B cell (primary cell): Measurements from ENCODE around the gene LIN7A. TPM values are rescaled to one million over a fixed set of nuclear protein-coding genes. Genes with fewer than 3 reads are reported as not detected.

Experiments
- ATAC-seq: fragments of 200-7000 bp; cut with Tn5 transposase; one replicate; pipeline ENCODE4 v1.10.0; 2021; ENCODE audit warnings: low read depth, mild to moderate bottlenecking, moderate number of reproducible peaks, moderate library complexity
- CTCF ChIA-PET: fragments of 350-600 bp; sonication (Branson Sonifier 250); formaldehyde crosslinking; loops from one replicate; lab custom pipeline; 2021; ENCODE audit warnings: antibody characterized with exemption, inconsistent platforms; lab: Charles Lee
- POLR2A ChIA-PET: fragments of 350-600 bp; sonication (Branson Sonifier 250); formaldehyde crosslinking; loops from one replicate; lab custom pipeline; 2021; ENCODE audit warnings: antibody characterized with exemption; lab: Charles Lee
- DNase-seq: peaks from one replicate; pipeline ENCODE4 v3.0.0; 2013
- H2AFZ ChIP-seq: 2 replicates; pipeline ENCODE4 v1.6.1; 2012; ENCODE audit warnings: mild to moderate bottlenecking, low read depth, low read length; ENCODE audit not compliant: insufficient read depth, poor library complexity, severe bottlenecking
- H3K27ac ChIP-seq, 2 donors: 1 replicate in 1 of 2; 2 replicates in 1 of 2; pipeline ENCODE4 v1.5.1; 2012 to 2013; ENCODE audit warnings: low read length in 2 of 2, mild to moderate bottlenecking in 2 of 2, moderate library complexity in 1 of 2
- H3K27me3 ChIP-seq, 4 experiments: fragments of 200-600 bp in 1 of 4; sonication (generic) in 1 of 4; replicated peaks in 1 of 4; 1 replicate in 2 of 4; 2 replicates in 2 of 4; pipeline versions ENCODE4 v1.6.1 to v1.7.0; 2013 to 2016; ENCODE audit warnings: low read length in 3 of 4, mild to moderate bottlenecking in 2 of 4, mixed read lengths in 1 of 4, moderate library complexity in 1 of 4; ENCODE audit not compliant: insufficient read depth in 4 of 4, control insufficient read depth in 3 of 4; ENCODE audit errors: control extremely low read depth in 1 of 4
- H3K36me3 ChIP-seq, 2 experiments: replicated peaks in 1 of 2; 1 replicate in 1 of 2; 2 replicates in 1 of 2; pipeline versions ENCODE4 v1.6.1 to v1.7.1; 2013; ENCODE audit warnings: low read length in 1 of 2; ENCODE audit not compliant: insufficient read depth in 2 of 2, control insufficient read depth in 1 of 2; ENCODE audit errors: control extremely low read depth in 1 of 2, extremely low read depth in 1 of 2
- H3K4me1 ChIP-seq, 2 donors: fragments of 200-600 bp in 1 of 2; sonication (generic) in 1 of 2; 1 replicate in 1 of 2; 2 replicates in 1 of 2; pipeline versions ENCODE4 v1.5.1 to v1.6.1; 2013 to 2017; ENCODE audit warnings: low read length in 2 of 2; ENCODE audit not compliant: control insufficient read depth in 2 of 2, insufficient read depth in 2 of 2
- H3K4me2 ChIP-seq: replicated peaks from 2 replicates; pipeline ENCODE3; 2012; ENCODE audit warnings: mild to moderate bottlenecking, low read depth, low read length; ENCODE audit not compliant: poor library complexity, severe bottlenecking
- H3K4me3 ChIP-seq, 5 experiments: fragments of 200-600 bp in 1 of 5; sonication (generic) in 1 of 5; 1 replicate in 3 of 5; 2 replicates in 2 of 5; pipeline versions ENCODE4 v1.5.1 to v1.7.0; 2011 to 2016; ENCODE audit warnings: low read length in 4 of 5, mild to moderate bottlenecking in 4 of 5, low read depth in 2 of 5, control low read depth in 1 of 5, moderate library complexity in 1 of 5; ENCODE audit not compliant: insufficient read depth in 1 of 5; ENCODE audit errors: control extremely low read depth in 1 of 5, extremely low read depth in 1 of 5
- H3K79me2 ChIP-seq: fragments of 200-600 bp; sonication (generic); one replicate; pipeline ENCODE4 v1.6.0; 2016; ENCODE audit warnings: low read length; ENCODE audit not compliant: control insufficient read depth, insufficient read depth
- H3K9ac ChIP-seq: fragments of 200-600 bp; sonication (generic); 2 replicates; pipeline ENCODE4 v1.6.1; 2017; ENCODE audit warnings: mild to moderate bottlenecking, low read length, moderate library complexity
- H3K9me3 ChIP-seq, 3 donors: one replicate each; pipeline versions ENCODE4 v1.6.1 to v1.7.1; 2013; ENCODE audit warnings: low read length in 2 of 3; ENCODE audit not compliant: control insufficient read depth in 2 of 3, insufficient read depth in 1 of 3; ENCODE audit errors: control extremely low read depth in 1 of 3
- H4K20me1 ChIP-seq: 2 replicates; pipeline ENCODE4 v1.6.0; 2012; ENCODE audit warnings: mild to moderate bottlenecking, low read length; ENCODE audit not compliant: insufficient read depth, control insufficient read depth, poor library complexity, severe bottlenecking
- H3K27ac Mint-ChIP-seq: one replicate; pipeline ENCODE4 v1.8.0; 2021; ENCODE audit warnings: mixed read lengths
- H3K27me3 Mint-ChIP-seq: one replicate; pipeline ENCODE4 v1.8.0; 2021; ENCODE audit warnings: mixed read lengths
- H3K4me1 Mint-ChIP-seq: one replicate; pipeline ENCODE4 v1.8.0; 2021; ENCODE audit warnings: mixed read lengths
- H3K4me3 Mint-ChIP-seq: one replicate; pipeline ENCODE4 v1.8.0; 2021; ENCODE audit warnings: mixed read lengths
- H3K9me3 Mint-ChIP-seq: one replicate; pipeline ENCODE4 v1.8.0; 2022; ENCODE audit warnings: mixed read lengths; ENCODE audit not compliant: insufficient read depth
- EZH2 ChIP-seq: IDR thresholded peaks from 2 replicates; pipeline ENCODE4 v1.6.1; 2012; ENCODE audit warnings: borderline replicate concordance, low read depth, mild to moderate bottlenecking, moderate library complexity, low read length; ENCODE audit not compliant: insufficient read depth, poor library complexity, severe bottlenecking
- WGBS: methylation state at CpG from one replicate; pipeline ENCODE4 v1.1.5; 2013; ENCODE audit warnings: missing lambda C conversion rate; ENCODE audit not compliant: insufficient coverage; 5-methylcytosine and 5-hydroxymethylcytosine counted together
- intact Hi-C: fragments of 100-400 bp; cut with micrococcal nuclease; formaldehyde crosslinking; loops from one replicate; pipeline ENCODE4 v1.10.0; 2022
- polyA plus RNA-seq: library from polyadenylated mRNA; depleted of rRNA; stranded (reverse); fragments of >200 nt; gene quantifications from 2 replicates; pipeline ENCODE4 v1.2.3, GENCODE V29; 2012
- total RNA-seq, 2 donors: library from RNA; stranded (reverse); fragments of 120-200 nt in 1 of 2; gene quantifications; 1 replicate in 1 of 2; 2 replicates in 1 of 2; pipeline versions ENCODE4 v1.2.3 to v1.2.4, GENCODE V29; 2013 to 2022
- TF ChIP-seq, protein P1 (sequence below): fragments of 200-600 bp; IDR thresholded peaks from one replicate; pipeline ENCODE4 v1.8.0; 2022; ENCODE audit warnings: antibody characterized with exemption, mild to moderate bottlenecking

The LIN7A gene
- total and polyA plus RNA-seq, 2 donors (not counting 1 experiment from before 2014, with no cell fraction given): 0.10 TPM; not detected in 1

DNA sequence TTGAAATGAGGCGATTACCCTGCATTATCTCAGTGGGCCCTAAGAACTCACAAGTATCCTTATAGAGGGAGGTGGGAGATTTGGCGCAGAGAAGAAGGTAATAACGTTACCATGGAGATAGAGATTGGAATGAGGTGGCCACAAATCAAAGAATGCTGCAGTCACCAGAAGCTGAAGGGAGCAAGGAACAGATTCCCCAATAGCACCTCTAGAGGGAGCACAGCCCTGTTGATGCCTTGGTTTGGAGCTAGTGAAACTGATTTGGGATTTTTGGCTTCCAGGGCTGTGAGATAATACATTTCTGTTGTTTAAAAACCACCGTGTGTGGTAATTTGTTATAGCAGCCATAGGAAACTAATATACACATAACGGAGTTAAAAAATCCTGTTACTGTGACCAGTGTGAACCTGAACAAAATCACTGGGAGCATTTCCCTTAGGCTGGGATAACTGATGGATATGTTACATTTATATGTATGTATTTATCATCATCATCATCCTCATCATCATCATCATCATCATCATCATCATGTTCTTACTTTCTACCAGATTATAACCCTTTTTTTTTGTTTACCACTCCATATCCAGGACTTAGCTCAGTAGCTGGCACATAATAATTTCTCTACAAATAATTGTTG, 100.3 kb downstream of the LIN7A start:
- Histone ChIP-seq H3K4me2 (no peak overlapping the region), H3K4me1 (no peaks in the 10 kb centered on the region), H2AFZ (no peak overlapping the region), H3K79me2 (no peaks in the 10 kb centered on the region), H3K4me3 (no peak overlapping the region), H3K27me3 (no peaks in the 10 kb centered on the region), H3K9me3 (no peaks in the 10 kb centered on the region), H3K9ac (no peak overlapping the region), H4K20me1 (no peaks in the 10 kb centered on the region), H3K27ac (no peak overlapping the region), H3K36me3 (no peaks in the 10 kb centered on the region)
- H3K27me3 Mint-ChIP-seq: no peaks in the 10 kb centered on the region
- intact Hi-C loops: no loop called here
- 20% methylated on average over 1 of the region's 5 CpGs for WGBS
- H3K27ac Mint-ChIP-seq: no peak overlapping the region
- no peak for ATAC-seq
- H3K4me3 Mint-ChIP-seq: no peak overlapping the region
- H3K4me1 Mint-ChIP-seq: no peaks in the 10 kb centered on the region
- no peak for DNase-seq
- TF ChIP-seq EZH2: no peak
- TF ChIP-seq, protein P1, sequence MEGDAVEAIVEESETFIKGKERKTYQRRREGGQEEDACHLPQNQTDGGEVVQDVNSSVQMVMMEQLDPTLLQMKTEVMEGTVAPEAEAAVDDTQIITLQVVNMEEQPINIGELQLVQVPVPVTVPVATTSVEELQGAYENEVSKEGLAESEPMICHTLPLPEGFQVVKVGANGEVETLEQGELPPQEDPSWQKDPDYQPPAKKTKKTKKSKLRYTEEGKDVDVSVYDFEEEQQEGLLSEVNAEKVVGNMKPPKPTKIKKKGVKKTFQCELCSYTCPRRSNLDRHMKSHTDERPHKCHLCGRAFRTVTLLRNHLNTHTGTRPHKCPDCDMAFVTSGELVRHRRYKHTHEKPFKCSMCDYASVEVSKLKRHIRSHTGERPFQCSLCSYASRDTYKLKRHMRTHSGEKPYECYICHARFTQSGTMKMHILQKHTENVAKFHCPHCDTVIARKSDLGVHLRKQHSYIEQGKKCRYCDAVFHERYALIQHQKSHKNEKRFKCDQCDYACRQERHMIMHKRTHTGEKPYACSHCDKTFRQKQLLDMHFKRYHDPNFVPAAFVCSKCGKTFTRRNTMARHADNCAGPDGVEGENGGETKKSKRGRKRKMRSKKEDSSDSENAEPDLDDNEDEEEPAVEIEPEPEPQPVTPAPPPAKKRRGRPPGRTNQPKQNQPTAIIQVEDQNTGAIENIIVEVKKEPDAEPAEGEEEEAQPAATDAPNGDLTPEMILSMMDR: no peak
- CTCF ChIA-PET: no interaction called here
- no peaks in the 10 kb centered on the region for H3K9me3 Mint-ChIP-seq
- POLR2A ChIA-PET: no interaction called here

DNA sequence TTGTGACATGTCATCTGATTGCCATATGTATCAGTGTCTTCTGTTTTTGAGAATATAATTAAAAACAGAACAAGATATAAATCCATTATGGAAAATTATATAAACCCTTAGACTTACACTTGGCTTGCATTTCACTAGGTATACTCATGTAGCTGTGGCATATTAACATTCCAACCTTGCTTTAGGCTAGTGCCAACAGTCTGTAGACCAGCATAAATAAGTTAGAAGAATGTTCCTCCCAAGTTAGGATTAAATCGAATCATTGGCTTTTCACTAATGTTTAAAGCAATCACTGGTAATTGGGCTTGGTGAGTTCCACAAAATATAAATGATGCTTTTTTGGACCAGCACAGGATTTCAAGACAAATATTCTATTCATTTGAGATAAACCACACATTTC, 103.0 kb downstream of the LIN7A start:
- H3K4me2 ChIP-seq: no peak overlapping the region
- CTCF ChIA-PET: no interaction called here

More for the DNA sequence above, 103.0 kb downstream of the LIN7A start:
- POLR2A ChIA-PET: no interaction called here
- Histone ChIP-seq H3K79me2 (no peaks in the 10 kb centered on the region), H3K4me1 (no peaks in the 10 kb centered on the region), H3K27ac (no peak overlapping the region), H3K9me3 (no peaks in the 10 kb centered on the region), H3K27me3 (no peaks in the 10 kb centered on the region), H3K36me3 (no peaks in the 10 kb centered on the region), H4K20me1 (no peaks in the 10 kb centered on the region), H3K4me3 (no peak overlapping the region), H2AFZ (no peak overlapping the region), H3K9ac (no peak overlapping the region)
- no peaks in the 10 kb centered on the region for H3K4me1 Mint-ChIP-seq
- DNase-seq: no peak
- no CpG with 5 or more reads among the region's 1 CpG for WGBS
- H3K9me3 Mint-ChIP-seq: no peaks in the 10 kb centered on the region
- intact Hi-C loops: no loop called here
- TF ChIP-seq EZH2: no peak
- TF ChIP-seq, protein P1: no peak
- H3K27me3 Mint-ChIP-seq: no peaks in the 10 kb centered on the region
- H3K4me3 Mint-ChIP-seq: no peak overlapping the region
- ATAC-seq: no peak
- no peak overlapping the region for H3K27ac Mint-ChIP-seq
